OCI-LY7 (cell line): ENCODE results near the gene NFIX.

ENCODE experiments used
- CTCF ChIP-seq: fragments of 200-600 bp; sonication (generic); conservative IDR thresholded peaks from 2 replicates; pipeline ENCODE4 v1.5.1; 2014; ENCODE audit warnings: mild to moderate bottlenecking, antibody characterized with exemption, low read length, moderate library complexity, mixed read lengths
- EZH2phosphoT487 ChIP-seq: fragments of 200-600 bp; sonication (generic); IDR thresholded peaks from 2 replicates; pipeline ENCODE4 v1.6.1; 2018; ENCODE audit warnings: low read depth, borderline replicate concordance, mild to moderate bottlenecking, mixed run types, antibody characterized with exemption, low read length, moderate library complexity, mixed read lengths

GRCh38 chr19:13058951-13059660 is 63.8 kb downstream of the NFIX start:
- TF ChIP-seq CTCF (no peak), EZH2phosphoT487 (no peak)
